Chondrocyte (in vitro differentiated cells): ENCODE data around the gene LMF1. TPM values are rescaled to one million over a fixed set of nuclear protein-coding genes. Genes with fewer than 3 reads are reported as not detected.

Experiments
- DNase-seq: peaks from one replicate; pipeline ENCODE4 v3.0.0; 2021; ENCODE audit warnings: mixed read lengths, low spot score
- H3K27ac Mint-ChIP-seq: one replicate; pipeline ENCODE4 v1.8.0; 2021; ENCODE audit warnings: mild to moderate bottlenecking, moderate library complexity, mixed read lengths; ENCODE audit not compliant: unreplicated experiment
- H3K27me3 Mint-ChIP-seq: 2 replicates; pipeline ENCODE4 v1.8.0; 2021; ENCODE audit warnings: low read depth, mixed read lengths
- H3K36me3 Mint-ChIP-seq: 2 replicates; pipeline ENCODE4 v1.8.0; 2021; ENCODE audit warnings: low read depth, mixed read lengths
- H3K4me1 Mint-ChIP-seq: 2 replicates; pipeline ENCODE4 v1.8.0; 2021; ENCODE audit warnings: low read depth, mild to moderate bottlenecking, mixed read lengths
- H3K4me3 Mint-ChIP-seq: one replicate; pipeline ENCODE4 v1.8.0; 2021; ENCODE audit warnings: mild to moderate bottlenecking, moderate library complexity, mixed read lengths; ENCODE audit not compliant: unreplicated experiment
- H3K9me3 Mint-ChIP-seq: 2 replicates; pipeline ENCODE4 v1.8.0; 2021; ENCODE audit warnings: low read depth, mixed read lengths
- CTCF ChIP-seq: fragments of 200-600 bp; sonication (generic); IDR thresholded peaks from 2 replicates; pipeline ENCODE4 v1.5.0; 2021; ENCODE audit warnings: antibody characterized with exemption, mild to moderate bottlenecking, moderate library complexity
- total RNA-seq: library from RNA; stranded (reverse); gene quantifications from 3 replicates; pipeline ENCODE4 v1.2.1, GENCODE V29; 2021

Gene LMF1
- total RNA-seq, 1 donor from 2014 or later, result 21.6 TPM

- H3K27ac Mint-ChIP-seq, result no peak overlapping the region
- peaks cover 20% of the 10 kb centered on the region for H3K9me3 Mint-ChIP-seq
- no peaks in the 10 kb centered on the region for H3K4me1 Mint-ChIP-seq
- H3K36me3 Mint-ChIP-seq, result peaks cover 9% of the 10 kb centered on the region
- TF ChIP-seq CTCF, result no peak
- H3K27me3 Mint-ChIP-seq, result no peaks in the 10 kb centered on the region
- no peak for DNase-seq
- H3K4me3 Mint-ChIP-seq, result no peak overlapping the region
These were observed 117.5 kb downstream of the LMF1 start for GRCh38 chr16:853306-853705.

GRCh38 chr16:852451-853185 lies 118.2 kb downstream of the LMF1 start:
- Mint-ChIP-seq H3K36me3 (peaks cover 9% of the 10 kb centered on the region), H3K9me3 (peaks cover 22% of the 10 kb centered on the region), H3K27me3 (no peaks in the 10 kb centered on the region), H3K27ac (no peak overlapping the region), H3K4me3 (no peak overlapping the region), H3K4me1 (no peaks in the 10 kb centered on the region)
- no peak for TF ChIP-seq CTCF
- DNase-seq, result no peak

GRCh38 chr16:851871-852270 lies 118.9 kb downstream of the LMF1 start:
- H3K27ac Mint-ChIP-seq, result no peak overlapping the region
- peaks cover 9% of the 10 kb centered on the region for H3K36me3 Mint-ChIP-seq
- no peak overlapping the region for H3K4me3 Mint-ChIP-seq
- H3K4me1 Mint-ChIP-seq, result no peaks in the 10 kb centered on the region
- no peak for DNase-seq
- no peaks in the 10 kb centered on the region for H3K27me3 Mint-ChIP-seq
- peaks cover 22% of the 10 kb centered on the region for H3K9me3 Mint-ChIP-seq
- TF ChIP-seq CTCF, result no peak

GRCh38 chr16:851209-851810 lies 119.5 kb downstream of the LMF1 start:
- Mint-ChIP-seq H3K9me3 (peaks cover 22% of the 10 kb centered on the region), H3K4me3 (no peak overlapping the region)

GRCh38 chr16:850668-851067 lies 120.1 kb downstream of the LMF1 start:
- Mint-ChIP-seq H3K36me3 (peaks cover 9% of the 10 kb centered on the region), H3K4me3 (no peak overlapping the region), H3K27ac (no peak overlapping the region), H3K4me1 (no peaks in the 10 kb centered on the region), H3K9me3 (peaks cover 22% of the 10 kb centered on the region), H3K27me3 (no peaks in the 10 kb centered on the region)
- no peak for TF ChIP-seq CTCF
- no peak for DNase-seq

More at GRCh38 chr16:851209-851810, 119.5 kb downstream of the LMF1 start:
- H3K36me3 Mint-ChIP-seq, result peaks cover 9% of the 10 kb centered on the region
- H3K27me3 Mint-ChIP-seq, result no peaks in the 10 kb centered on the region
- no peak overlapping the region for H3K27ac Mint-ChIP-seq
- TF ChIP-seq CTCF, result no peak
- H3K4me1 Mint-ChIP-seq, result no peaks in the 10 kb centered on the region
- no peak for DNase-seq
